GM19099 (cell line): ENCODE data around the gene TSPY10.
"Not testable (repeated sequence)": the region's sequence is repeated elsewhere in the genome, so short reads cannot be mapped to it uniquely, and the experiment has no call there.

Experiments used
- POLR2A ChIP-seq: IDR thresholded peaks from 3 replicates; pipeline ENCODE4 v1.6.1; 2011; ENCODE audit warnings: low read depth; ENCODE audit not compliant: insufficient read length; ENCODE audit errors: extremely low read depth

Gene TSPY10, protein sequence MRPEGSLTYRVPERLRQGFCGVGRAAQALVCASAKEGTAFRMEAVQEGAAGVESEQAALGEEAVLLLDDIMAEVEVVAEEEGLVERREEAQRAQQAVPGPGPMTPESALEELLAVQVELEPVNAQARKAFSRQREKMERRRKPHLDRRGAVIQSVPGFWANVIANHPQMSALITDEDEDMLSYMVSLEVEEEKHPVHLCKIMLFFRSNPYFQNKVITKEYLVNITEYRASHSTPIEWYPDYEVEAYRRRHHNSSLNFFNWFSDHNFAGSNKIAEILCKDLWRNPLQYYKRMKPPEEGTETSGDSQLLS

DNA sequence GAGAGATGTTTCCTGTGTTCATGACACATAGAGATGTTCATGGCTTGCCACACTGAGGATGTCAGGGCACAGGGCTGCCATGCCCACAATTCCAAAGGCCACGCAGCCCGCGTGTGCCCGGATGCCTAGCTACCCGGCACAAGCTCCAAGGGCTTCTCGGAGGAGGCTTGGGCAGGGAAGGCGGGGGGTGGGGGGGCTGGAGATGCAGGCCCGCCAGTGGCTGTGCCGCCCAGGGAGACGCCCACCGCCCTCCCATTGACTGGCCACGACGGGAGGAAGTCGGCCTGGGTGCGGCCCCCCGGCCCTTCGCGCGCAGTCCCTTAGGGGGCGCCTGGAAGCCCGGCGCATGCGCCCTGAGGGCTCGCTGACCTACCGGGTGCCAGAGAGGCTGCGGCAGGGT is at the start of gene TSPY10:
Gene TSPY10 (plus strand): TSS at position 301 of the 400 bp plus-strand sequence. CDS start 46 bp downstream, at position 347.
- not testable (repeated sequence) for TF ChIP-seq POLR2A

DNA sequence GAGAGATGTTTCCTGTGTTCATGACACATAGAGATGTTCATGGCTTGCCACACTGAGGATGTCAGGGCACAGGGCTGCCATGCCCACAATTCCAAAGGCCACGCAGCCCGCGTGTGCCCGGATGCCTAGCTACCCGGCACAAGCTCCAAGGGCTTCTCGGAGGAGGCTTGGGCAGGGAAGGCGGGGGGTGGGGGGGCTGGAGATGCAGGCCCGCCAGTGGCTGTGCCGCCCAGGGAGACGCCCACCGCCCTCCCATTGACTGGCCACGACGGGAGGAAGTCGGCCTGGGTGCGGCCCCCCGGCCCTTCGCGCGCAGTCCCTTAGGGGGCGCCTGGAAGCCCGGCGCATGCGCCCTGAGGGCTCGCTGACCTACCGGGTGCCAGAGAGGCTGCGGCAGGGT is 40.7 kb upstream of the TSPY10 start, which contains the start of gene TSPY9:
Gene TSPY9 (plus strand): TSS at position 301 of the 400 bp plus-strand sequence. CDS start 46 bp downstream, at position 347.
- TF ChIP-seq POLR2A = not testable (repeated sequence)
